Chondrocyte (in vitro differentiated cells): ENCODE data around the gene AKR1C8. TPM values are rescaled to one million over a fixed set of nuclear protein-coding genes. Genes with fewer than 3 reads are reported as not detected.
"Not testable (repeated sequence)": the region's sequence is repeated elsewhere in the genome, so short reads cannot be mapped to it uniquely, and the experiment has no call there.

Experiments
- DNase-seq: peaks from one replicate; pipeline ENCODE4 v3.0.0; 2021; ENCODE audit warnings: mixed read lengths, low spot score
- H3K27ac Mint-ChIP-seq: one replicate; pipeline ENCODE4 v1.8.0; 2021; ENCODE audit warnings: mild to moderate bottlenecking, moderate library complexity, mixed read lengths; ENCODE audit not compliant: unreplicated experiment
- H3K27me3 Mint-ChIP-seq: 2 replicates; pipeline ENCODE4 v1.8.0; 2021; ENCODE audit warnings: low read depth, mixed read lengths
- H3K36me3 Mint-ChIP-seq: 2 replicates; pipeline ENCODE4 v1.8.0; 2021; ENCODE audit warnings: low read depth, mixed read lengths
- H3K4me1 Mint-ChIP-seq: 2 replicates; pipeline ENCODE4 v1.8.0; 2021; ENCODE audit warnings: low read depth, mild to moderate bottlenecking, mixed read lengths
- H3K4me3 Mint-ChIP-seq: one replicate; pipeline ENCODE4 v1.8.0; 2021; ENCODE audit warnings: mild to moderate bottlenecking, moderate library complexity, mixed read lengths; ENCODE audit not compliant: unreplicated experiment
- H3K9me3 Mint-ChIP-seq: 2 replicates; pipeline ENCODE4 v1.8.0; 2021; ENCODE audit warnings: low read depth, mixed read lengths
- total RNA-seq: library from RNA; stranded (reverse); gene quantifications from 3 replicates; pipeline ENCODE4 v1.2.1, GENCODE V29; 2021
- TF ChIP-seq, protein P1 (sequence below): fragments of 200-600 bp; sonication (generic); IDR thresholded peaks from 2 replicates; pipeline ENCODE4 v1.5.0; 2021; ENCODE audit warnings: antibody characterized with exemption, mild to moderate bottlenecking, moderate library complexity

The AKR1C8 gene
- total RNA-seq, 1 donor from 2014 or later: not detected

- TF ChIP-seq, protein P1, sequence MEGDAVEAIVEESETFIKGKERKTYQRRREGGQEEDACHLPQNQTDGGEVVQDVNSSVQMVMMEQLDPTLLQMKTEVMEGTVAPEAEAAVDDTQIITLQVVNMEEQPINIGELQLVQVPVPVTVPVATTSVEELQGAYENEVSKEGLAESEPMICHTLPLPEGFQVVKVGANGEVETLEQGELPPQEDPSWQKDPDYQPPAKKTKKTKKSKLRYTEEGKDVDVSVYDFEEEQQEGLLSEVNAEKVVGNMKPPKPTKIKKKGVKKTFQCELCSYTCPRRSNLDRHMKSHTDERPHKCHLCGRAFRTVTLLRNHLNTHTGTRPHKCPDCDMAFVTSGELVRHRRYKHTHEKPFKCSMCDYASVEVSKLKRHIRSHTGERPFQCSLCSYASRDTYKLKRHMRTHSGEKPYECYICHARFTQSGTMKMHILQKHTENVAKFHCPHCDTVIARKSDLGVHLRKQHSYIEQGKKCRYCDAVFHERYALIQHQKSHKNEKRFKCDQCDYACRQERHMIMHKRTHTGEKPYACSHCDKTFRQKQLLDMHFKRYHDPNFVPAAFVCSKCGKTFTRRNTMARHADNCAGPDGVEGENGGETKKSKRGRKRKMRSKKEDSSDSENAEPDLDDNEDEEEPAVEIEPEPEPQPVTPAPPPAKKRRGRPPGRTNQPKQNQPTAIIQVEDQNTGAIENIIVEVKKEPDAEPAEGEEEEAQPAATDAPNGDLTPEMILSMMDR: no peak
- no peak for DNase-seq
- peaks cover 1% of the 10 kb centered on the region for H3K36me3 Mint-ChIP-seq
- H3K4me3 Mint-ChIP-seq: no peak overlapping the region
- no peaks in the 10 kb centered on the region for H3K4me1 Mint-ChIP-seq
- H3K9me3 Mint-ChIP-seq: peaks cover 14% of the 10 kb centered on the region
- H3K27ac Mint-ChIP-seq: no peak overlapping the region
- H3K27me3 Mint-ChIP-seq: peaks cover 13% of the 10 kb centered on the region
Observed at GRCh38 chr10:5219262-5219661, 34.3 kb upstream of the AKR1C8 start.

GRCh38 chr10:5216801-5217200 is 31.9 kb upstream of the AKR1C8 start:
- TF ChIP-seq, protein P1: no peak
- no peak for DNase-seq
- Mint-ChIP-seq H3K27ac (no peak overlapping the region), H3K36me3 (no peaks in the 10 kb centered on the region), H3K27me3 (peaks cover 13% of the 10 kb centered on the region), H3K9me3 (peaks cover 6% of the 10 kb centered on the region), H3K4me1 (no peaks in the 10 kb centered on the region), H3K4me3 (no peak overlapping the region)

DNA sequence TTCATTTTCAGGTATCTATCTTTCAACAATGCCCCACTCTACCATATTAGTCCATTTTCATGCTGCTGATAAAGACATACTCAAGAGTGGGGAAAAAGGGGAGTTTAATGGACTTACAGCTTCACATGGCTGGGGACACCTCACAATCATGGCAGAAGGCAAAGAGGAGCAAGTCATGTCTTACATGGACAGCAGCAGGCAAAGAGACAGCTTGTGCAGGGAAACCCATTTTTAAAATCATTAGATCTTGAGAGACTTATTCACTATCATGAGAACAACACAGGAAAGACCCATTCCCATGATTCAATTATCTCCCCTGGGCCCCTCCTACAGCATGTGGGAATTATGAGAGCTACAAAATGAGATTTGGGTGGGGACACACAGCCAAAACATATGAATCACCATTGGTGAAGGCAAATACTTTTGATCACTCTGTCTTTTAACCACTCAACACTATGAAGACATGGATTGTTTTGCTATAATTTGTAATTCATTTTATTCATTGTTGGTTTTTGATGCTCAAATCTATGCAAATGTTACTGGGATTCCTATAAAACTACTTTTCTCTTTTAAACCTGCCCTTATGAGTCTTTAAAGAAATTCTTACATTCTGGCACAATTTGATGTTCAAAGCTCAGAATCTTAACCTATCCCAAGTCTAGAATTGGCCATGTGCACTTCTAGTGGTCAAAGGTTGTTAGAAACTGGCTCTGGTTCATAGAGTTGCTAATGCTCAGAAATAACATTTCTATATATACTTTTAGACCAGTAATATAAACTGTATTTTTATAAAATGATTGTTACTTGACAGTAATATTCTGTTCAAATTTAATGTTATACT is 27.0 kb upstream of the AKR1C8 start:
- Mint-ChIP-seq H3K36me3 (no peaks in the 10 kb centered on the region), H3K27me3 (peaks cover 15% of the 10 kb centered on the region), H3K4me3 (no peak overlapping the region), H3K9me3 (peaks cover 13% of the 10 kb centered on the region), H3K4me1 (no peaks in the 10 kb centered on the region), H3K27ac (no peak overlapping the region)
- no peak for DNase-seq
- TF ChIP-seq, protein P1: no peak

GRCh38 chr10:5210261-5210660 is 25.3 kb upstream of the AKR1C8 start:
- H3K36me3 Mint-ChIP-seq, H3K9me3 Mint-ChIP-seq, DNase-seq, H3K4me3 Mint-ChIP-seq, H3K4me1 Mint-ChIP-seq, H3K27ac Mint-ChIP-seq: not testable (repeated sequence)
- H3K27me3 Mint-ChIP-seq: peaks cover 18% of the 10 kb centered on the region

GRCh38 chr10:5209776-5210175 is 24.8 kb upstream of the AKR1C8 start:
- H3K27ac Mint-ChIP-seq, H3K9me3 Mint-ChIP-seq, DNase-seq, H3K36me3 Mint-ChIP-seq, H3K4me3 Mint-ChIP-seq, H3K4me1 Mint-ChIP-seq: not testable (repeated sequence)
- H3K27me3 Mint-ChIP-seq: peaks cover 13% of the 10 kb centered on the region

DNA sequence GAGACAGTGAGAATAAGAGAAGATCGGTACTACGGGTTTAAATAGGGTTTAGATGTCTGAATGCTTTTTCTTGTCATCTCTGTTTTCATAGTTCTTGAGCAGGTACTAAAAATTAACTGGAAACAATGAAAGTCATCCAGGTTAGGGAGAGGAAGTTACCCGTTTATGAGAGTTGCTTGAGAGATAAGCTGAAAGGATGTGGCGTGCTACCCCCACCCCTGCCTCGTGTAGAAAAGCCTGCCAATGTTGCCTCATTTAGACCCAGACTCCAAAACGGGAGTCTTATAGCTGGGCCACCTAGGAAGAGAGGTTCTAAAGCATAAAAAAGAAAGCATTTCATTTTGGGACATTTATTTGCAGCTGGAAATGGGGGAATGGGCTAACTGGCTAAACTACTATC is 21.8 kb upstream of the AKR1C8 start:
- Mint-ChIP-seq H3K4me3 (no peak overlapping the region), H3K9me3 (peaks cover 11% of the 10 kb centered on the region), H3K36me3 (no peaks in the 10 kb centered on the region), H3K27ac (no peak overlapping the region), H3K27me3 (peaks cover 11% of the 10 kb centered on the region), H3K4me1 (no peaks in the 10 kb centered on the region)
- TF ChIP-seq, protein P1: no peak
- no peak for DNase-seq
